Measurements from ENCODE around the gene RNASEL. TPM values are rescaled to one million over a fixed set of nuclear protein-coding genes. Genes with fewer than 3 reads are reported as not detected.

The RNASEL gene
- total and polyA plus RNA-seq, 9 of the 15 experiments (the other 6 are each of a cell fraction or from before 2014, with no cell fraction given): 4.3 to 11.1 (median 7.2) TPM

DNA sequence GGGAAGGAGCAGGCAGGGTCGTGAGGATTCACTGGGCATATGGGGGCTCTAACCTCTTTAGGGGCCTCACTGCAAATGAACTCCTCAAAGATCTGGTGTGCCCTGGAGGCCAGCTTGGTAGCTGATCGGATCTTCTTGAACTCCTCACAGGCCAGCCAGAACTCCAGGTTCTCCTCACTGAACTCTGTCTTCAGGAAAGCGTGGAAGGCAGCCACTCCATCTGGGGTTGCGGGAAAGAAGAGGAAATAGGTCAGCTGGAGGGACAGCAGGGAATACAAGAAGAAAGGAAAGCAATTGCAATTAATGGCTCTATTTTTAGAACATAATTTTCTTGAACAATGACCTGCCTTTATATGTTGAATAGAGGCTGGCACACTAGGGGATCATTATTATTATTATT, 12.9 kb upstream of the RNASEL start:
- intact Hi-C loops (cut with micrococcal nuclease) (loop anchor here (1.0 kb wide), 2 partner anchors 180 to 204 kb away; no protein-coding TSS in a partner anchor), in situ Hi-C loops (cut with MboI) (no loop called here)
- Histone ChIP-seq H3K4me3 (no peak overlapping the region), H3K9me3 (replicated peaks; ENCODE audit: control insufficient read depth, insufficient read depth, low read depth, low read length) (no peaks in the 10 kb centered on the region), H3K4me2 (ENCODE audit: insufficient read depth, low read length) (no peak overlapping the region), H4K20me1 (replicated peaks; ENCODE audit: control insufficient read depth, insufficient read depth, low read length) (no peaks in the 10 kb centered on the region), H3K9ac (ENCODE audit: insufficient read depth in 1 of 2, low read depth in 2 of 2, low read length in 2 of 2) (no peak overlapping the region), H3K9me1 (ENCODE audit: control insufficient read depth, insufficient read depth, low read length) (no peaks in the 10 kb centered on the region), H3K27ac (ENCODE audit: extremely low read depth, low read depth, low read length) (no peak overlapping the region), H3K36me3 (ENCODE audit: control insufficient read depth, insufficient read depth, low read length) (no peaks in the 10 kb centered on the region), H2AFZ (ENCODE audit: low read depth, low read length) (no peak overlapping the region), H3K4me1 (replicated peaks in 1 of 2; ENCODE audit: control insufficient read depth in 2 of 2, insufficient read depth in 2 of 2, low read length in 2 of 2) (peaks cover 12 to 13% of the 10 kb centered on the region in 2 experiments; a peak in 4 of 5 replicates), H3K27me3 (ENCODE audit: control insufficient read depth in 2 of 2, insufficient read depth in 2 of 2, low read length in 2 of 2) (peaks cover 2 to 21% of the 10 kb centered on the region in 2 experiments; a peak in 3 of 5 replicates), H3K79me2 (ENCODE audit: control insufficient read depth, insufficient read depth, low read length) (no peaks in the 10 kb centered on the region)
- ChIA-PET POLR2A (interaction anchor here (0.7 to 1.4 kb wide), 5 partner anchors 13 to 190 kb away, joined by 3 to 6 read pairs (median 4); partner anchors contain the start of gene RNASEL), CTCF (ENCODE audit: low intra/inter-chr PET ratio) (interaction anchor here (1.5 to 4.5 kb wide), 4 partner anchors 181 to 517 kb away, joined by 11 to 53 read pairs (median 22); no protein-coding TSS in a partner anchor)
- DNase-seq (ENCODE audit: extremely low read depth in 1 of 4, low spot score in 3 of 4): no peak
- no TSS peak for BruUV-seq (replicated peaks)
- 59% methylated on average over 4 of the region's 4 CpGs for WGBS (ENCODE audit: insufficient coverage, low coverage, missing lambda C conversion rate)
- TF ChIP-seq NEUROD1 (IDR thresholded peaks at IDR 0.05; ENCODE audit: borderline replicate concordance, low read depth, low read length, partially characterized antibody): no peak
- no peak for TF ChIP-seq SP2 (IDR thresholded peaks at IDR 0.05; ENCODE audit: extremely low read depth, low read depth, low read length, poor library complexity, severe bottlenecking)
- TF ChIP-seq DIDO1 (tag; IDR thresholded peaks at IDR 0.05; ENCODE audit: low read depth): no peak
- no peak for TF ChIP-seq ZNF76 (CRISPR knock-in tag; IDR thresholded peaks at IDR 0.05; ENCODE audit: borderline replicate concordance)
- TF ChIP-seq, protein P1, sequence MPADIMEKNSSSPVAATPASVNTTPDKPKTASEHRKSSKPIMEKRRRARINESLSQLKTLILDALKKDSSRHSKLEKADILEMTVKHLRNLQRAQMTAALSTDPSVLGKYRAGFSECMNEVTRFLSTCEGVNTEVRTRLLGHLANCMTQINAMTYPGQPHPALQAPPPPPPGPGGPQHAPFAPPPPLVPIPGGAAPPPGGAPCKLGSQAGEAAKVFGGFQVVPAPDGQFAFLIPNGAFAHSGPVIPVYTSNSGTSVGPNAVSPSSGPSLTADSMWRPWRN (IDR thresholded peaks at IDR 0.05; ENCODE audit: low read depth): no peak
- no peak for TF ChIP-seq ZNF217 (CRISPR knock-in tag; IDR thresholded peaks at IDR 0.05)
- TF ChIP-seq ZNF764 (CRISPR knock-in tag; IDR thresholded peaks at IDR 0.05; ENCODE audit: low read depth): no peak
- TF ChIP-seq MIER1 (IDR thresholded peaks at IDR 0.05; ENCODE audit: low read depth): no peak
- TF ChIP-seq ZNF431 (CRISPR knock-in tag; IDR thresholded peaks at IDR 0.05): no peak
- no peak for TF ChIP-seq ZNF609 (CRISPR knock-in tag; IDR thresholded peaks at IDR 0.05; ENCODE audit: borderline replicate concordance)
- no peak for TF ChIP-seq YBX1 (IDR thresholded peaks at IDR 0.05)
- TF ChIP-seq GMEB1 (CRISPR knock-in tag; IDR thresholded peaks at IDR 0.05): no peak
- no peak for TF ChIP-seq ELK3 (CRISPR knock-in tag; IDR thresholded peaks at IDR 0.05)
- no peak for ATAC-seq
- FAIRE-seq: no peak

Measured in K562 (cell line).